K562 (cell line): ENCODE results near the gene GMEB2. TPM values are rescaled to one million over a fixed set of nuclear protein-coding genes. Genes with fewer than 3 reads are reported as not detected.

Experiments
- ATF7 ChIP-seq: fragments of 450-650 bp; IDR thresholded peaks from 2 replicates; pipeline ENCODE4 v1.7.1; 2014; ENCODE audit warnings: mild to moderate bottlenecking, moderate library complexity
- HMGN3 ChIP-seq: IDR thresholded peaks from 2 replicates; pipeline ENCODE4 v1.6.1; 2011; ENCODE audit warnings: borderline replicate concordance, low read depth, mild to moderate bottlenecking, mixed read lengths, low read length; ENCODE audit not compliant: insufficient read length; ENCODE audit errors: extremely low read depth
- MTA2 ChIP-seq: fragments of 450-650 bp; IDR thresholded peaks from 2 replicates; pipeline ENCODE4 v1.6.1; 2016; ENCODE audit warnings: low read depth
- RBM14 ChIP-seq: fragments of 200-400 bp; formaldehyde crosslinking; IDR thresholded peaks from 2 replicates; pipeline ENCODE4 v1.6.1; 2018; ENCODE audit warnings: low read depth, mild to moderate bottlenecking, low read length, moderate library complexity, borderline replicate concordance; ENCODE audit not compliant: insufficient read depth
- TEAD2 ChIP-seq: fragments of 450-650 bp; IDR thresholded peaks from 2 replicates; pipeline ENCODE4 v1.6.1; 2016; ENCODE audit warnings: missing genetic modification characterization, control low read depth, missing compliant biosample characterization
- ZNF12 ChIP-seq: sonication (generic); formaldehyde crosslinking; IDR thresholded peaks from 2 replicates; pipeline ENCODE4 v1.4.0; 2020; ENCODE audit warnings: mild to moderate bottlenecking, missing genetic modification reagents
- polyA plus RNA-seq, 8 experiments: library from polyadenylated mRNA; depleted of rRNA in 4 of 8; stranded (reverse) in 5 of 8; unstranded in 3 of 8; fragments of >200 nt; fragmentation: Nextera tagmentation in 2 of 8; fragmentation: Illumina TruSeq in 1 of 8; extraction: Ambion mirVana in 2 of 8; extraction: Trizol in 1 of 8; gene quantifications; 2 replicates each; pipeline versions ENCODE4 v1.2.1 to v1.2.3, GENCODE V29; 2011 to 2014; ENCODE audit warnings: inconsistent platforms in 1 of 8, missing spikeins in 1 of 8
- total RNA-seq, 7 experiments: library from RNA; depleted of rRNA in 6 of 7; stranded (reverse); fragments of >200 nt in 6 of 7; fragmentation: Illumina TruSeq in 2 of 7; extraction: Trizol in 2 of 7; gene quantifications; 2 replicates each; pipeline versions ENCODE4 v1.2.1 to v1.2.3, GENCODE V29; 2011 to 2021; ENCODE audit warnings: low replicate concordance in 1 of 7
- TF ChIP-seq, protein P1 (sequence below): fragments of 450-650 bp; IDR thresholded peaks from 2 replicates; pipeline ENCODE4 v1.6.1; 2016; ENCODE audit warnings: antibody characterized with exemption
- TF ChIP-seq, protein P2 (sequence below), 2 experiments: IDR thresholded peaks; 2 replicates each; pipeline ENCODE4 v1.6.1; 2011; ENCODE audit warnings: borderline replicate concordance in 1 of 2, control low read depth in 1 of 2, low read depth in 1 of 2, low read length in 1 of 2, mild to moderate bottlenecking in 1 of 2, mixed read lengths in 1 of 2, moderate library complexity in 1 of 2; ENCODE audit not compliant: insufficient read depth in 1 of 2, insufficient read length in 1 of 2, poor library complexity in 1 of 2, severe bottlenecking in 1 of 2; ENCODE audit errors: extremely low read depth in 1 of 2
- TF ChIP-seq, protein P3 (sequence below): sonication (generic); formaldehyde crosslinking; IDR thresholded peaks from 2 replicates; pipeline ENCODE4 v1.8.0; 2022; ENCODE audit warnings: mild to moderate bottlenecking, missing genetic modification reagents
- TF ChIP-seq, protein P4 (sequence below): fragments of 450-650 bp; IDR thresholded peaks from 2 replicates; pipeline ENCODE4 v1.6.1; 2017; ENCODE audit warnings: antibody characterized with exemption, mild to moderate bottlenecking
- TF ChIP-seq, protein P5 (sequence below): sonication (generic); formaldehyde crosslinking; IDR thresholded peaks from 2 replicates; pipeline ENCODE4 v1.9.0; 2022; ENCODE audit warnings: mild to moderate bottlenecking, missing genetic modification reagents

Gene GMEB2
- total and polyA plus RNA-seq, 9 of the 15 experiments (the other 6 are each of a cell fraction or from before 2014, with no cell fraction given) = 0.03 to 13.9 (median 6.3) TPM

DNA sequence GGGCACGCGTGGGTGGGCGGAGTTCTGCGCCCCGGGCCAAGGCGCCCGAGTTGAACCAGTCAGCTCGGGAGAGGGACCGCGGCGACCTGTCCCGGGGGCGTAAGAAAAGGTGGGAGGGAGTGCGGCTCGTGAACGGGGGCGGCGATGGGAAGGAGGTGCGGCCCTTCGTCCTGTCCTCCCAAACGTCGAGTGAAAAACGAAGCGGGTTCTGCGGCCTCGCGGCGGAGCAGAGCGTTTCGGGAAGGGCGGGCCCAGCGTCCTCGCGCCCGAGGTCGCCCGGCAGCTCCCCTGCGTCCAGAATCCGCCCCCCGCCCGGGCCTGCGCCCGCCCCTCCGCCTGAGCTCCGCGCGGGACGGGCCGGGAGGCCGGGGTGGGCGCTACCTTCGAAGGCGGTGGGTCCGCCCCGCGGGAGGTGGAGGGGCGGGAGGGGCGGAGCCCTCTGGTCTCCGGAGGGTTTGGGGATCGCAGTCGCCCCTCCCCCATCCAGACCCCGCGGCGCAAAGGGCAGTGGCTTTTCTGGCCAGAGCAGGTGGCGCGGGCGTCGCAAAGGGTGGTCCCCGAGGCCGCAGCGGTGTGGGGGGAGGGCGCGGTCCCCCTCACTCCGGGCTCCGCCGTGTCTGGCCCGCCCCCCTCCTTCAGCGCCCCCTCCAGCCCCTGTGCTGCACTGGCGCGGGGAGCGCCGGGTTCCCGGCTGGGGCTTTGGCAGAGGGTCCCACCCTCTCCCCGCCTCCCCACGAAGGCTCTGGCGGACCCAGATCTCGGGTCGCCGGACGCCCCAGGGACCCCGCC lies 25.5 kb upstream of the GMEB2 start (continued):
- TF ChIP-seq, protein P1, sequence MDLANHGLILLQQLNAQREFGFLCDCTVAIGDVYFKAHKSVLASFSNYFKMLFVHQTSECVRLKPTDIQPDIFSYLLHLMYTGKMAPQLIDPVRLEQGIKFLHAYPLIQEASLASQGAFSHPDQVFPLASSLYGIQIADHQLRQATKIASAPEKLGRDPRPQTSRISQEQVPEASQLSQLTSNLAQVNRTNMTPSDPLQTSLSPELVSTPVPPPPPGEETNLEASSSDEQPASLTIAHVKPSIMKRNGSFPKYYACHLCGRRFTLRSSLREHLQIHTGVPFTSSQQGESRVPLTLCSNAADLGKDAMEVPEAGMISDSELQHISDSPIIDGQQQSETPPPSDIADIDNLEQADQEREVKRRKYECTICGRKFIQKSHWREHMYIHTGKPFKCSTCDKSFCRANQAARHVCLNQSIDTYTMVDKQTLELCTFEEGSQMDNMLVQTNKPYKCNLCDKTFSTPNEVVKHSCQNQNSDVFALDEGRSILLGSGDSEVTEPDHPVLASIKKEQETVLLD = 0 out of 2 replicates have a peak, but pooled peaks have one; percentile 11
- TF ChIP-seq, protein P2, sequence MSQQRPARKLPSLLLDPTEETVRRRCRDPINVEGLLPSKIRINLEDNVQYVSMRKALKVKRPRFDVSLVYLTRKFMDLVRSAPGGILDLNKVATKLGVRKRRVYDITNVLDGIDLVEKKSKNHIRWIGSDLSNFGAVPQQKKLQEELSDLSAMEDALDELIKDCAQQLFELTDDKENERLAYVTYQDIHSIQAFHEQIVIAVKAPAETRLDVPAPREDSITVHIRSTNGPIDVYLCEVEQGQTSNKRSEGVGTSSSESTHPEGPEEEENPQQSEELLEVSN (IDR thresholded peaks at IDR 0.05; ENCODE audit: borderline replicate concordance in 1 of 2, extremely low read depth in 1 of 2, insufficient read depth in 1 of 2, insufficient read length in 1 of 2, low read depth in 1 of 2, low read length in 1 of 2, poor library complexity in 1 of 2, severe bottlenecking in 1 of 2) = peak; percentile 50 to 78
- TF ChIP-seq HMGN3 (peak; percentile 15), ZNF12 (peak; percentile 35; the same call in 1 of the 2 replicates), TEAD2 (no peak), MTA2 (no peak), RBM14 (0 out of 2 replicates have a peak, but pooled peaks have one; percentile 19), ATF7 (no peak)
- TF ChIP-seq, protein P3, sequence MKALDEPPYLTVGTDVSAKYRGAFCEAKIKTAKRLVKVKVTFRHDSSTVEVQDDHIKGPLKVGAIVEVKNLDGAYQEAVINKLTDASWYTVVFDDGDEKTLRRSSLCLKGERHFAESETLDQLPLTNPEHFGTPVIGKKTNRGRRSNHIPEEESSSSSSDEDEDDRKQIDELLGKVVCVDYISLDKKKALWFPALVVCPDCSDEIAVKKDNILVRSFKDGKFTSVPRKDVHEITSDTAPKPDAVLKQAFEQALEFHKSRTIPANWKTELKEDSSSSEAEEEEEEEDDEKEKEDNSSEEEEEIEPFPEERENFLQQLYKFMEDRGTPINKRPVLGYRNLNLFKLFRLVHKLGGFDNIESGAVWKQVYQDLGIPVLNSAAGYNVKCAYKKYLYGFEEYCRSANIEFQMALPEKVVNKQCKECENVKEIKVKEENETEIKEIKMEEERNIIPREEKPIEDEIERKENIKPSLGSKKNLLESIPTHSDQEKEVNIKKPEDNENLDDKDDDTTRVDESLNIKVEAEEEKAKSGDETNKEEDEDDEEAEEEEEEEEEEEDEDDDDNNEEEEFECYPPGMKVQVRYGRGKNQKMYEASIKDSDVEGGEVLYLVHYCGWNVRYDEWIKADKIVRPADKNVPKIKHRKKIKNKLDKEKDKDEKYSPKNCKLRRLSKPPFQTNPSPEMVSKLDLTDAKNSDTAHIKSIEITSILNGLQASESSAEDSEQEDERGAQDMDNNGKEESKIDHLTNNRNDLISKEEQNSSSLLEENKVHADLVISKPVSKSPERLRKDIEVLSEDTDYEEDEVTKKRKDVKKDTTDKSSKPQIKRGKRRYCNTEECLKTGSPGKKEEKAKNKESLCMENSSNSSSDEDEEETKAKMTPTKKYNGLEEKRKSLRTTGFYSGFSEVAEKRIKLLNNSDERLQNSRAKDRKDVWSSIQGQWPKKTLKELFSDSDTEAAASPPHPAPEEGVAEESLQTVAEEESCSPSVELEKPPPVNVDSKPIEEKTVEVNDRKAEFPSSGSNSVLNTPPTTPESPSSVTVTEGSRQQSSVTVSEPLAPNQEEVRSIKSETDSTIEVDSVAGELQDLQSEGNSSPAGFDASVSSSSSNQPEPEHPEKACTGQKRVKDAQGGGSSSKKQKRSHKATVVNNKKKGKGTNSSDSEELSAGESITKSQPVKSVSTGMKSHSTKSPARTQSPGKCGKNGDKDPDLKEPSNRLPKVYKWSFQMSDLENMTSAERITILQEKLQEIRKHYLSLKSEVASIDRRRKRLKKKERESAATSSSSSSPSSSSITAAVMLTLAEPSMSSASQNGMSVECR (CRISPR knock-in tag) = peak; percentile 40
- TF ChIP-seq, protein P4, sequence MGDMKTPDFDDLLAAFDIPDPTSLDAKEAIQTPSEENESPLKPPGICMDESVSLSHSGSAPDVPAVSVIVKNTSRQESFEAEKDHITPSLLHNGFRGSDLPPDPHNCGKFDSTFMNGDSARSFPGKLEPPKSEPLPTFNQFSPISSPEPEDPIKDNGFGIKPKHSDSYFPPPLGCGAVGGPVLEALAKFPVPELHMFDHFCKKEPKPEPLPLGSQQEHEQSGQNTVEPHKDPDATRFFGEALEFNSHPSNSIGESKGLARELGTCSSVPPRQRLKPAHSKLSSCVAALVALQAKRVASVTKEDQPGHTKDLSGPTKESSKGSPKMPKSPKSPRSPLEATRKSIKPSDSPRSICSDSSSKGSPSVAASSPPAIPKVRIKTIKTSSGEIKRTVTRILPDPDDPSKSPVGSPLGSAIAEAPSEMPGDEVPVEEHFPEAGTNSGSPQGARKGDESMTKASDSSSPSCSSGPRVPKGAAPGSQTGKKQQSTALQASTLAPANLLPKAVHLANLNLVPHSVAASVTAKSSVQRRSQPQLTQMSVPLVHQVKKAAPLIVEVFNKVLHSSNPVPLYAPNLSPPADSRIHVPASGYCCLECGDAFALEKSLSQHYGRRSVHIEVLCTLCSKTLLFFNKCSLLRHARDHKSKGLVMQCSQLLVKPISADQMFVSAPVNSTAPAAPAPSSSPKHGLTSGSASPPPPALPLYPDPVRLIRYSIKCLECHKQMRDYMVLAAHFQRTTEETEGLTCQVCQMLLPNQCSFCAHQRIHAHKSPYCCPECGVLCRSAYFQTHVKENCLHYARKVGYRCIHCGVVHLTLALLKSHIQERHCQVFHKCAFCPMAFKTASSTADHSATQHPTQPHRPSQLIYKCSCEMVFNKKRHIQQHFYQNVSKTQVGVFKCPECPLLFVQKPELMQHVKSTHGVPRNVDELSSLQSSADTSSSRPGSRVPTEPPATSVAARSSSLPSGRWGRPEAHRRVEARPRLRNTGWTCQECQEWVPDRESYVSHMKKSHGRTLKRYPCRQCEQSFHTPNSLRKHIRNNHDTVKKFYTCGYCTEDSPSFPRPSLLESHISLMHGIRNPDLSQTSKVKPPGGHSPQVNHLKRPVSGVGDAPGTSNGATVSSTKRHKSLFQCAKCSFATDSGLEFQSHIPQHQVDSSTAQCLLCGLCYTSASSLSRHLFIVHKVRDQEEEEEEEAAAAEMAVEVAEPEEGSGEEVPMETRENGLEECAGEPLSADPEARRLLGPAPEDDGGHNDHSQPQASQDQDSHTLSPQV = 0 out of 2 replicates have a peak, but pooled peaks have one; percentile 20
- TF ChIP-seq, protein P5, sequence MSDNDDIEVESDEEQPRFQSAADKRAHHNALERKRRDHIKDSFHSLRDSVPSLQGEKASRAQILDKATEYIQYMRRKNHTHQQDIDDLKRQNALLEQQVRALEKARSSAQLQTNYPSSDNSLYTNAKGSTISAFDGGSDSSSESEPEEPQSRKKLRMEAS = peak; percentile 71
